Tibial artery (tissue), 4 donors: ENCODE measurements around the gene INTS4.
A peak's percentile ranks its signal among the peaks of the same experiment; 100 is the strongest.
"Not testable (repeated sequence)": the region's sequence is repeated elsewhere in the genome, so short reads cannot be mapped to it uniquely, and the experiment has no call there.

Source experiments
- DNase-seq, 2 donors: peaks; one replicate each; pipeline ENCODE4 v3.0.0-alpha.2; 2019
- H3K27ac ChIP-seq, 2 donors: fragments of 200-600 bp; sonication (generic) in 1 of 2; 1 replicate in 1 of 2; 2 replicates in 1 of 2; pipeline ENCODE4 v1.5.1; 2018 to 2019; ENCODE audit warnings: mild to moderate bottlenecking in 1 of 2
- H3K27me3 ChIP-seq, 2 donors: fragments of 200-600 bp; sonication (generic) in 1 of 2; one replicate each; pipeline versions ENCODE4 v1.5.1 to v1.6.0; 2016 to 2019
- H3K36me3 ChIP-seq, 3 donors: fragments of 200-600 bp; sonication (generic) in 2 of 3; one replicate each; pipeline ENCODE4 v1.5.1; 2016 to 2019; ENCODE audit warnings: mild to moderate bottlenecking in 2 of 3
- H3K4me1 ChIP-seq, 4 donors: fragments of 200-600 bp; sonication (generic) in 2 of 4; 1 replicate in 3 of 4; 2 replicates in 1 of 4; pipeline ENCODE4 v1.5.1; 2016 to 2019
- H3K4me3 ChIP-seq, 2 donors: fragments of 200-600 bp; sonication (generic) in 1 of 2; 1 replicate in 1 of 2; 2 replicates in 1 of 2; pipeline ENCODE4 v1.5.1; 2018 to 2019; ENCODE audit warnings: mild to moderate bottlenecking in 2 of 2
- H3K9me3 ChIP-seq, 3 donors: fragments of 200-600 bp; sonication (generic) in 1 of 3; one replicate each; pipeline ENCODE4 v1.5.1; 2016 to 2019
- intact Hi-C: fragments of 100-400 bp; cut with DNase I; formaldehyde crosslinking; loops from one replicate; pipeline ENCODE4 v1.15.0; 2023; ENCODE audit warnings: low total_unique reads
- TF ChIP-seq, protein P1 (sequence below), 2 experiments: fragments of 200-600 bp in 1 of 2; fragments of 450-650 bp in 1 of 2; IDR thresholded peaks; one replicate each; pipeline ENCODE4 v1.5.1; 2017 to 2019; ENCODE audit warnings: antibody characterized with exemption in 2 of 2, mild to moderate bottlenecking in 1 of 2, moderate library complexity in 1 of 2

Gene INTS4

GRCh38 chr11:78022397-78023396, 28.2 kb upstream of the INTS4 start, which contains the start of gene KCTD14:
KCTD14 (minus strand) TSS chr11:78023276; CDS start chr11:78023249, 27 bp downstream.
- peak within 1 kb of the TSS; percentile 48 to 56 for H3K4me3 ChIP-seq
- peak within 1 kb of the TSS; percentile 49 to 58 for H3K27ac ChIP-seq
- intact Hi-C loops, result no loop called here
- H3K36me3 ChIP-seq, result no peaks in the 10 kb centered on the region
- H3K9me3 ChIP-seq, result no peaks in the 10 kb centered on the region
- TF ChIP-seq, protein P1, sequence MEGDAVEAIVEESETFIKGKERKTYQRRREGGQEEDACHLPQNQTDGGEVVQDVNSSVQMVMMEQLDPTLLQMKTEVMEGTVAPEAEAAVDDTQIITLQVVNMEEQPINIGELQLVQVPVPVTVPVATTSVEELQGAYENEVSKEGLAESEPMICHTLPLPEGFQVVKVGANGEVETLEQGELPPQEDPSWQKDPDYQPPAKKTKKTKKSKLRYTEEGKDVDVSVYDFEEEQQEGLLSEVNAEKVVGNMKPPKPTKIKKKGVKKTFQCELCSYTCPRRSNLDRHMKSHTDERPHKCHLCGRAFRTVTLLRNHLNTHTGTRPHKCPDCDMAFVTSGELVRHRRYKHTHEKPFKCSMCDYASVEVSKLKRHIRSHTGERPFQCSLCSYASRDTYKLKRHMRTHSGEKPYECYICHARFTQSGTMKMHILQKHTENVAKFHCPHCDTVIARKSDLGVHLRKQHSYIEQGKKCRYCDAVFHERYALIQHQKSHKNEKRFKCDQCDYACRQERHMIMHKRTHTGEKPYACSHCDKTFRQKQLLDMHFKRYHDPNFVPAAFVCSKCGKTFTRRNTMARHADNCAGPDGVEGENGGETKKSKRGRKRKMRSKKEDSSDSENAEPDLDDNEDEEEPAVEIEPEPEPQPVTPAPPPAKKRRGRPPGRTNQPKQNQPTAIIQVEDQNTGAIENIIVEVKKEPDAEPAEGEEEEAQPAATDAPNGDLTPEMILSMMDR (IDR thresholded peaks at IDR 0.05), result no peak
- no peak for DNase-seq
- peaks cover 0 to 13% (median 2%) of the 10 kb centered on the region in 4 donors for H3K4me1 ChIP-seq
- no peaks in the 10 kb centered on the region for H3K27me3 ChIP-seq

GRCh38 chr11:78021611-78022010, 27.1 kb upstream of the INTS4 start:
- Histone ChIP-seq H3K27ac (no peak overlapping the region), H3K4me3 (no peak overlapping the region)
- TF ChIP-seq, protein P1 (IDR thresholded peaks at IDR 0.05), result no peak

GRCh38 chr11:78020246-78020645, 25.8 kb upstream of the INTS4 start:
- TF ChIP-seq, protein P1 (IDR thresholded peaks at IDR 0.05), result no peak
- Histone ChIP-seq H3K9me3 (no peaks in the 10 kb centered on the region), H3K4me3 (no peak overlapping the region), H3K36me3 (peaks cover 0 to 16% (median 0%) of the 10 kb centered on the region in 3 donors), H3K27ac (no peak overlapping the region), H3K4me1 (peaks cover 0 to 13% (median 2%) of the 10 kb centered on the region in 4 donors), H3K27me3 (no peaks in the 10 kb centered on the region)
- intact Hi-C loops, result no loop called here
- DNase-seq, result no peak

More at GRCh38 chr11:78021611-78022010, 27.1 kb upstream of the INTS4 start:
- Histone ChIP-seq H3K9me3 (no peaks in the 10 kb centered on the region), H3K27me3 (no peaks in the 10 kb centered on the region), H3K4me1 (peaks cover 0 to 13% (median 2%) of the 10 kb centered on the region in 4 donors), H3K36me3 (peaks cover 0 to 6% (median 0%) of the 10 kb centered on the region in 3 donors)
- no peak for DNase-seq
- intact Hi-C loops, result no loop called here

DNA sequence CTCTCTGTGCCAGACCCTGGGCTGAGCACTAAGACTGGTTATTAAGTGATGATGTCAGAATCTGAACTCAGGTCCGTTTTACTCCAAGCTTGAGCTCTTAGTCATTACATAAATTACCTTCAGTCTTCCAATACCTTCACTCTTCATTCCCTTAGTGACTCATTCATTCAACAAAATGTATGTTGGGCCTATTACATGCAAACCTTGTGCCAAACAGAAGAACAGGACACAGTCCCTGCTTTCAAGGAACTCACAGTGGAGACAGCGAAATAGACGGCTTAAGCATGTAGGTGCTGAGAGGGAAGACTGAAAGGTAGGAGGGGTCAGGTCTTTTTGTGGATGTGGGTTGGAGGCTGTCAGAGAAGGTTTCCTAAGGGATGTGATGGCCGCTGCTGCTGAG, 25.3 kb upstream of the INTS4 start:
- peaks cover 0 to 13% (median 2%) of the 10 kb centered on the region in 4 donors for H3K4me1 ChIP-seq
- intact Hi-C loops, result no loop called here
- no peaks in the 10 kb centered on the region for H3K27me3 ChIP-seq
- no peak overlapping the region for H3K27ac ChIP-seq
- H3K9me3 ChIP-seq, result no peaks in the 10 kb centered on the region
- TF ChIP-seq, protein P1 (IDR thresholded peaks at IDR 0.05), result no peak
- H3K4me3 ChIP-seq, result no peak overlapping the region
- DNase-seq, result no peak
- H3K36me3 ChIP-seq, result peaks cover 0 to 16% (median 0%) of the 10 kb centered on the region in 3 donors

DNA sequence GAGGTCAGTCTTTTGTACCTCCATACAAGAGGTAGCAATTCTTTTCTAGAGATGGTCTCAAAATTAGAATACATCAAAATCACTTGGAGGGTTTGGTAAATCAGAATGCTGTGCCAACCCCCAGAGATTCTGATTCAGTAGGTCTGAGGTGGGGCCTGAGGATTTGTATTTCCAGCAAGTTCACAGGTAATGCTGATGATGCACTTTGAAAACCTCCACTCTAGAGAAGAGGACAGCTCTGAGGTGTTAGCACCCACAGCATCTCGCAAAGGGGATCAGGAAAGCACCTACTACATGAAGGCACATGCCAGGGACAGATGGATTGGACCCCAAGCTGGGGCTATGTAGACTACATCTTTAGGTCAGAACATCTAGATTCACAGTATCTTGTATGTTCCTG, 21.4 kb upstream of the INTS4 start:
- no peak overlapping the region for H3K4me3 ChIP-seq
- H3K9me3 ChIP-seq, result no peaks in the 10 kb centered on the region
- H3K36me3 ChIP-seq, result peaks cover 0 to 16% (median 0%) of the 10 kb centered on the region in 3 donors
- no peak overlapping the region for H3K27ac ChIP-seq
- H3K27me3 ChIP-seq, result no peaks in the 10 kb centered on the region
- intact Hi-C loops, result no loop called here
- H3K4me1 ChIP-seq, result no peaks in the 10 kb centered on the region
- DNase-seq, result no peak
- TF ChIP-seq, protein P1 (IDR thresholded peaks at IDR 0.05), result no peak

DNA sequence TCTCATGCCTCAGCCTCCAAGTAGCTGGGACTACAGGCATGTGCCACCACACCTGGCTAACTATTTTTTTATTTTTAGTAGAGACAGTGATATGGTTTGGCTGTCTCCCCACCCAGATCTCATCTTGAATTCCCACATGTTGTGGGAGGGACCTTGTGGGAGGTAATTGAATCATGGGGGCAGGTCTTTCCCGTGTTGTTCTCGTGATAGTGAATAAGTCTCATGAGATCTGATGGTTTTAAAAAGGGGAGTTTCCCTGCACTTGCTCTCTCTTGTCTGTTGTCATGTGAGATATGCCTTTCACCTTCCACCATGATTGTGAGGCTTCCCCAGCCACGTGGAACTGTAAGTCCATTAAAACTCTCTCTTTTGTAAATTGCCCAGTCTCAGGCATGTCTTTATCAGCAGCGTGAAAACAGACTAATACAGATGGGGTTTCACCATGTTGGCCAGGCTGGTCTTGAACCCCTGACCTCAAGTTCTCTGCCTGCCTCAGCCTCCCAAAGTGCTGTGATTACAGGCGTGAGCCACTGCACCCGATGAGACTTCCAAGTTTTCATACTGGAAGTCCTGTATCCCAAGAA, 20.6 kb upstream of the INTS4 start:
- DNase-seq, intact Hi-C loops: not testable (repeated sequence)

More for the DNA sequence above, 20.6 kb upstream of the INTS4 start:
- H3K36me3 ChIP-seq, result peaks cover 0 to 16% (median 0%) of the 10 kb centered on the region in 3 donors
- H3K27me3 ChIP-seq, H3K9me3 ChIP-seq, H3K27ac ChIP-seq, H3K4me3 ChIP-seq, H3K4me1 ChIP-seq: not testable (repeated sequence)
